Amniotic epithelial cell (primary cell): Measurements from ENCODE around the gene KRTAP10-5.
"Not testable (repeated sequence)": the region's sequence is repeated elsewhere in the genome, so short reads cannot be mapped to it uniquely, and the experiment has no call there.

Experiments
- DNase-seq: peaks from one replicate; pipeline ENCODE4 v3.0.0-alpha.2; 2010; ENCODE audit warnings: low read depth

KRTAP10-5 gene

GRCh38 chr21:44571844-44572782, 8.3 kb downstream of the KRTAP10-5 start:
- no peak for DNase-seq

GRCh38 chr21:44571296-44571695, 9.1 kb downstream of the KRTAP10-5 start:
- no peak for DNase-seq

- no peak for DNase-seq
These were observed 10.4 kb downstream of the KRTAP10-5 start for GRCh38 chr21:44569861-44570517.

GRCh38 chr21:44568667-44569556, 11.5 kb downstream of the KRTAP10-5 start:
- DNase-seq = no peak

- no peak for DNase-seq
These were observed 12.1 kb downstream of the KRTAP10-5 start for GRCh38 chr21:44568261-44568660.

- no peak for DNase-seq
These were observed 12.8 kb downstream of the KRTAP10-5 start for GRCh38 chr21:44567481-44568171.

GRCh38 chr21:44566403-44566802, 14.0 kb downstream of the KRTAP10-5 start:
- no peak for DNase-seq

GRCh38 chr21:44564886-44565598, 15.4 kb downstream of the KRTAP10-5 start:
- DNase-seq = no peak

- DNase-seq = no peak
These were observed 16.3 kb downstream of the KRTAP10-5 start for GRCh38 chr21:44564099-44564498.

GRCh38 chr21:44558695-44559094, 21.7 kb downstream of the KRTAP10-5 start, which contains the start of gene KRTAP10-3:
Gene KRTAP10-3, minus strand, starts transcription at chr21:44558795. Its CDS starts 80 bp downstream, at chr21:44558715.
- DNase-seq = no peak

GRCh38 chr21:44558329-44558675, 22.1 kb downstream of the KRTAP10-5 start:
- not testable (repeated sequence) for DNase-seq

- no peak for DNase-seq
These were observed 22.7 kb downstream of the KRTAP10-5 start for GRCh38 chr21:44557491-44558328.

GRCh38 chr21:44556879-44557278, 23.5 kb downstream of the KRTAP10-5 start:
- DNase-seq = no peak

GRCh38 chr21:44555200-44555875, 25.1 kb downstream of the KRTAP10-5 start:
- no peak for DNase-seq

GRCh38 chr21:44552681-44553080, 27.7 kb downstream of the KRTAP10-5 start:
- DNase-seq = no peak

GRCh38 chr21:44552136-44552535, 28.3 kb downstream of the KRTAP10-5 start:
- DNase-seq = no peak

GRCh38 chr21:44551340-44551961, 29.0 kb downstream of the KRTAP10-5 start, which contains the start of gene KRTAP10-2:
Gene KRTAP10-2, minus strand, starts transcription at chr21:44551505. Its CDS starts 47 bp downstream, at chr21:44551458.
- no peak for DNase-seq

GRCh38 chr21:44550807-44551206, 29.6 kb downstream of the KRTAP10-5 start:
- no peak for DNase-seq

- not testable (repeated sequence) for DNase-seq
These were observed 30.1 kb downstream of the KRTAP10-5 start for GRCh38 chr21:44550285-44550684.
